ENCODE results near the gene RYR3. TPM values are rescaled to one million over a fixed set of nuclear protein-coding genes. Genes with fewer than 3 reads are reported as not detected.
"Not testable (repeated sequence)": the region's sequence is repeated elsewhere in the genome, so short reads cannot be mapped to it uniquely, and the experiment has no call there.

The RYR3 gene
- total RNA-seq, 1 experiment from 2014 or later = 0.66 TPM

DNA sequence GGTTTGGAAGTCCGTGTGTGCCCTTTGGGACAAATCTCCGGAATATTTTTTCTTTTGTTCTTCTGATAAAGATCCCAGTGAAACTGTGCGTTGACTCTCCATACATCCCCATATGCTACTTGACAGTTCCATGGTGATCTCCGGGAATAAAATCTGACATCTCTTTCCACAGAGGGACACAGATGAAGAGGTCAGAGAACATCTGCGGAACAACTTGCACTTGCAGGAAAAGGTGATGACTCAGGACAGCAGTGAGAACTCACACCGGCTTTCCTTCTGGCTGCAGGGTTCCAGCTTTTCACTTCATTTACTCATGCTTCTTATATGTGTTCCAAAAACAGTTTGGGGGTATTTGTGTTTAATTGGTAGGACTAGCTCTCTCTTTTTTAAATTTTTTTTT is 500.0 kb downstream of the RYR3 start:
- H3K36me3 ChIP-seq (ENCODE audit: control insufficient read depth, insufficient read depth, low read length) = no peaks in the 10 kb centered on the region
- no TSS peak for BruUV-seq (replicated peaks)
- Mint-ChIP-seq H3K36me3 (ENCODE audit: insufficient read depth, unreplicated experiment) (no peaks in the 10 kb centered on the region), H3K9me3 (ENCODE audit: unreplicated experiment) (peaks cover 5% of the 10 kb centered on the region), H3K4me1 (ENCODE audit: low read depth, unreplicated experiment) (no peaks in the 10 kb centered on the region), H3K4me3 (ENCODE audit: unreplicated experiment) (no peak overlapping the region), H3K27ac (ENCODE audit: unreplicated experiment) (no peak overlapping the region), H3K27me3 (ENCODE audit: insufficient read depth, unreplicated experiment) (peaks cover 12% of the 10 kb centered on the region)
- no peaks in the 10 kb centered on the region for H3K4me1 ChIP-seq
- no peaks in the 10 kb centered on the region for H3K9me3 ChIP-seq
- intact Hi-C loops (cut with micrococcal nuclease; ENCODE audit: unreplicated experiment) = no loop called here
- no peak for DNase-seq
- ChIA-PET CTCF (no interaction called here), POLR2A (no interaction called here)
- TF ChIP-seq, protein P1, sequence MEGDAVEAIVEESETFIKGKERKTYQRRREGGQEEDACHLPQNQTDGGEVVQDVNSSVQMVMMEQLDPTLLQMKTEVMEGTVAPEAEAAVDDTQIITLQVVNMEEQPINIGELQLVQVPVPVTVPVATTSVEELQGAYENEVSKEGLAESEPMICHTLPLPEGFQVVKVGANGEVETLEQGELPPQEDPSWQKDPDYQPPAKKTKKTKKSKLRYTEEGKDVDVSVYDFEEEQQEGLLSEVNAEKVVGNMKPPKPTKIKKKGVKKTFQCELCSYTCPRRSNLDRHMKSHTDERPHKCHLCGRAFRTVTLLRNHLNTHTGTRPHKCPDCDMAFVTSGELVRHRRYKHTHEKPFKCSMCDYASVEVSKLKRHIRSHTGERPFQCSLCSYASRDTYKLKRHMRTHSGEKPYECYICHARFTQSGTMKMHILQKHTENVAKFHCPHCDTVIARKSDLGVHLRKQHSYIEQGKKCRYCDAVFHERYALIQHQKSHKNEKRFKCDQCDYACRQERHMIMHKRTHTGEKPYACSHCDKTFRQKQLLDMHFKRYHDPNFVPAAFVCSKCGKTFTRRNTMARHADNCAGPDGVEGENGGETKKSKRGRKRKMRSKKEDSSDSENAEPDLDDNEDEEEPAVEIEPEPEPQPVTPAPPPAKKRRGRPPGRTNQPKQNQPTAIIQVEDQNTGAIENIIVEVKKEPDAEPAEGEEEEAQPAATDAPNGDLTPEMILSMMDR (IDR thresholded peaks at IDR 0.05; ENCODE audit: insufficient read depth in 1 of 2, low read depth in 1 of 2, low read length in 1 of 2, severe bottlenecking in 1 of 2, unreplicated experiment in 1 of 2) = no peak
- H3K27me3 ChIP-seq (replicated peaks; ENCODE audit: control insufficient read depth, insufficient read depth, low read length) = no peaks in the 10 kb centered on the region
- H3K4me3 ChIP-seq (ENCODE audit: low read depth, low read length) = no peak overlapping the region

DNA sequence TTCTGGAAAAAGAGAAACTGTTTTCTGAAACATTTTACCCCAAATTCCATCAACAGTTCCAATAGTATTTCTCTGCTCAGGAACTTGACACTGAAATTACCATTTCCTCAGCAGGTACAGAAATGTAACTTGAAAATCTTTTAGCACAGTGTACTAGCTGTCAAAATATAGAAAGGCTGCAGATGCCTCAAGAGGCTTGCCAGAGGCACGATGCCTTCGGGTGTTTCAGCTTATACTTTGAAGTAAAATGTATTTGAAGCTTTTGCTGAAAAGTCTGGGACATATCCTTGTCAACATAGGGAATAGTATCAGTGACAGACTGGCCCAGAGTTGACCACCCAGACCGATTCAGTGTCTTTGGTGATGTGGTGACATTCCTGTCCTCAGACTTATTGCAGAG is 503.1 kb downstream of the RYR3 start:
- H3K36me3 Mint-ChIP-seq (ENCODE audit: insufficient read depth, unreplicated experiment) = no peaks in the 10 kb centered on the region
- no peaks in the 10 kb centered on the region for H3K4me1 Mint-ChIP-seq (ENCODE audit: low read depth, unreplicated experiment)
- intact Hi-C loops (cut with micrococcal nuclease; ENCODE audit: unreplicated experiment) = no loop called here
- H3K9me3 Mint-ChIP-seq (ENCODE audit: unreplicated experiment) = no peaks in the 10 kb centered on the region
- no TSS peak for BruUV-seq (replicated peaks)
- H3K27ac Mint-ChIP-seq (ENCODE audit: unreplicated experiment) = no peak overlapping the region
- no peak for DNase-seq
- POLR2A ChIA-PET = no interaction called here
- Histone ChIP-seq H3K4me3 (ENCODE audit: low read depth, low read length) (no peak overlapping the region), H3K36me3 (ENCODE audit: control insufficient read depth, insufficient read depth, low read length) (no peaks in the 10 kb centered on the region), H3K27me3 (replicated peaks; ENCODE audit: control insufficient read depth, insufficient read depth, low read length) (no peaks in the 10 kb centered on the region), H3K9me3 (no peaks in the 10 kb centered on the region), H3K4me1 (no peaks in the 10 kb centered on the region)
- no peak overlapping the region for H3K4me3 Mint-ChIP-seq (ENCODE audit: unreplicated experiment)
- CTCF ChIA-PET = no interaction called here
- H3K27me3 Mint-ChIP-seq (ENCODE audit: insufficient read depth, unreplicated experiment) = peaks cover 12% of the 10 kb centered on the region
- TF ChIP-seq, protein P1 (IDR thresholded peaks at IDR 0.05; ENCODE audit: insufficient read depth in 1 of 2, low read depth in 1 of 2, low read length in 1 of 2, severe bottlenecking in 1 of 2, unreplicated experiment in 1 of 2) = no peak

DNA sequence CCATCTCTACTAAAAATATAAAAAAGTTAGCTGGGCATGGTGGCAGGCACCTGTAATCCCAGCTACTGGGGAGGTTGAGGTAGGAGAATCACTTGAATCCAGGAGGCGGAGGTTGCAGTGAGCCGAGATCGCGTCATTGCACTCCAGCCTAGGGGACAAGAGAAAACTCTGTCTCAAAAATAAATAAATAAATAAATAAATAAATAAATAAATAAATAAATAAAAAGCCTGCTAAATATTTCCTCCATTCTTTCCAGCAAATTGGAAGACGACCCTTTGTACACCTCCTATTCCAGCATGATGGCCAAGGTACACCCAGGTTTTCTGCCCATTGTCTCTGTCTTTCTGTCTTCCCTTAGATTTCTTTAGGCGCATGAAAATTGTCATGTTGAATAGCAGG is 508.7 kb downstream of the RYR3 start:
- POLR2A ChIA-PET; BruUV-seq (replicated peaks); H3K36me3 Mint-ChIP-seq (ENCODE audit: insufficient read depth, unreplicated experiment); H3K36me3 ChIP-seq (ENCODE audit: control insufficient read depth, insufficient read depth, low read length); DNase-seq; intact Hi-C loops (cut with micrococcal nuclease; ENCODE audit: unreplicated experiment); CTCF ChIA-PET; H3K27ac Mint-ChIP-seq (ENCODE audit: unreplicated experiment); H3K4me3 ChIP-seq (ENCODE audit: low read depth, low read length); H3K27me3 Mint-ChIP-seq (ENCODE audit: insufficient read depth, unreplicated experiment); H3K4me3 Mint-ChIP-seq (ENCODE audit: unreplicated experiment); H3K9me3 ChIP-seq; H3K4me1 Mint-ChIP-seq (ENCODE audit: low read depth, unreplicated experiment); H3K4me1 ChIP-seq; H3K9me3 Mint-ChIP-seq (ENCODE audit: unreplicated experiment); H3K27me3 ChIP-seq (replicated peaks; ENCODE audit: control insufficient read depth, insufficient read depth, low read length): not testable (repeated sequence)

DNA sequence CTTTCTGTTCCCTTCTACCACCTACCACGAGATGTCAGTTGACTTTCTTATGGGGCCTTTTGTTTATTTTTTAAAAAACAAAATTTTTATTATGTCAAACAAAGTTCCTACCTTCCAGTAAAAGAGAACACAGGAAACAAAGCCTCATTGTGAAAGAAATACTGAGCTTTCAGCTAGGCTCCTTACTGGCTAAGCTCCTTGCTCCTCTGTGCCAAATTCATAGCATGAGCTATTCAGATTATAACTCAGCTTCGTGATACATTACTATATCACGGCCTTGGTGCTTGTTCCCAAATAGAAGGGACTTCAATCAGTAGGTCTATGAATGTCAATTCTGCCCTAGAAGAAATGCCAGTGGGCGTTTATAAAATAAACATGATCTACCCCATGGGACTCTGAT is 511.7 kb downstream of the RYR3 start:
- H3K9me3 ChIP-seq = no peaks in the 10 kb centered on the region
- TF ChIP-seq, protein P1 (IDR thresholded peaks at IDR 0.05; ENCODE audit: insufficient read depth in 1 of 2, low read depth in 1 of 2, low read length in 1 of 2, severe bottlenecking in 1 of 2, unreplicated experiment in 1 of 2) = no peak
- no peak overlapping the region for H3K27ac Mint-ChIP-seq (ENCODE audit: unreplicated experiment)
- peaks cover 5% of the 10 kb centered on the region for H3K27me3 Mint-ChIP-seq (ENCODE audit: insufficient read depth, unreplicated experiment)
- H3K27me3 ChIP-seq (replicated peaks; ENCODE audit: control insufficient read depth, insufficient read depth, low read length) = no peaks in the 10 kb centered on the region
- no peak overlapping the region for H3K4me3 Mint-ChIP-seq (ENCODE audit: unreplicated experiment)
- no peak overlapping the region for H3K4me3 ChIP-seq (ENCODE audit: low read depth, low read length)
- no peaks in the 10 kb centered on the region for H3K4me1 Mint-ChIP-seq (ENCODE audit: low read depth, unreplicated experiment)
- intact Hi-C loops (cut with micrococcal nuclease; ENCODE audit: unreplicated experiment) = no loop called here
- DNase-seq = no peak
- H3K4me1 ChIP-seq = no peaks in the 10 kb centered on the region
- H3K36me3 Mint-ChIP-seq (ENCODE audit: insufficient read depth, unreplicated experiment) = no peaks in the 10 kb centered on the region
- BruUV-seq (replicated peaks) = no TSS peak
- POLR2A ChIA-PET = interaction anchor here (0.6 kb wide), 1 partner anchor 76 kb away, joined by 3 read pairs; no protein-coding TSS in a partner anchor
- CTCF ChIA-PET = no interaction called here
- H3K9me3 Mint-ChIP-seq (ENCODE audit: unreplicated experiment) = no peaks in the 10 kb centered on the region
- no peaks in the 10 kb centered on the region for H3K36me3 ChIP-seq (ENCODE audit: control insufficient read depth, insufficient read depth, low read length)
